T follicular helper cell (primary cell): ENCODE data around the gene GDF7.
"Not testable (repeated sequence)": the region's sequence is repeated elsewhere in the genome, so short reads cannot be mapped to it uniquely, and the experiment has no call there.

Experiments
- DNase-seq: peaks from one replicate; pipeline ENCODE4 v3.0.0-alpha.2; 2020; ENCODE audit warnings: low read depth

Gene GDF7

DNA sequence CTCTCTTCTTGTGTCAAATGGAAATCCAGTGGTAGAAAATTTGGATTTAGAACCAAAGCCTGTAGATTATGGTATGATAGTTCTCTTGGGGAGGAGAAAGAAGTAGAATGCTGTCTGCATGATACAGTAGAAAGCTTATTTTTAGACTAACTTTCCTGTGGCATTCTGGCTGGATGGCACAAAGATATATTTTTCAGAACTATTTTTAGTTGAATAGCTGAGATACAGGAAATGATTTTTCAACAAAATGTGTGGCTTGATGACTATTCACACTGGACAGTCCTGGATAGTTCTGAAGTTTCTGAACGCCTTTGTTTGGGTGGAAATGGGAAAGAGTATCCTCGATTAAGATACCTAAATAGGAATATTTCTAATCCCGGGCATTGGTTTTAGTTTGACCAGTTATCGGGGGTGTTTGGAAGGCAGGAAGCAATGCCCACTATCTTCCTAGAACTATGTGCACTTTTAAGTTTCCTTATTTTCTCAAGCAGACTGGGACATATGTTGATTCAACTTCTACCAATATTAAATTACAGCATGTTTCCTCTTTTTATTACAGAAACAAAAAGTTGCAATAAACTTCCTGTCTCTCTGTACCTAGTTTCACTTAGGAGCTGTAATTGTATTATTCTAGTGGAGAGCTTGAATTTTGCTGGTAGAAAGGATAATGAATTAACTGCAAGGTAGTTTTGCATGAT lies 32.1 kb downstream of the GDF7 start:
- DNase-seq = no peak

DNA sequence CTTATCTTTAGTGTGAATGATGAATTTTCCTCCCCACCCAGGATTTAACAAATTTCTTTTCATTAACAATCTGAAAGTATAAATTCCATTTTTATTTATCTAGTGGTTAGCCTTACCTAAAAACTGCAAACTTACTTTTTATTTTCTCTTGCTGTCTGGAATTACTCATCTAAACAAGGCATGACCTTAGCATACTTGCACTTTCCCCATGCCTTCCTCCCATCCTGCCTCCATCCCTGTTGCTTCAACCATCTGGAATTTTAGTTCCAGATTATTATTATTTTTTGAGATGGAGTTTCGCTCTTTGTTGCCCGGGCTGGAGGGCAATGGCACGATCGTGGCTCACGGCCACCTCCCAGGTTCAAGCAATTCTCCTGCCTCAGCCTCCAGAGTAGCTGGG lies 35.6 kb downstream of the GDF7 start:
- no peak for DNase-seq

DNA sequence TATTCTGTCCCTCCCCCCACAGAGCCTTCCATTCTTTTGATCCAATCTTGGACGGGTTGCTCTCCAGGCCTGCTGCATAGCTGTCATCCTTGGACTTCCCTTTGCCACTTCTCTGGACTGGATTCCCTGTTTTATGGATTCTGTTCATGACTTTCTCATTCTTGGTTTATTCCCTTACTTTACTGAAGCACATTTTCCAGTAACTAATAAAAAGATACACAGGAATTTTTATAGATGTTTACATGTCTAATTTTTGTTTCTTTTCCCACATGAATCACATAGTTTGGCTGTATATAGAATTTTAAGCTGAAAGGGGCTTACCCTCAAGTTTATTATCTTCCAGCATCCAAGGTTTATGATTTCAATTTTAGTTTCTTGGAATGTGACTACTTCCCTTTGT lies 37.9 kb downstream of the GDF7 start:
- no peak for DNase-seq

DNA sequence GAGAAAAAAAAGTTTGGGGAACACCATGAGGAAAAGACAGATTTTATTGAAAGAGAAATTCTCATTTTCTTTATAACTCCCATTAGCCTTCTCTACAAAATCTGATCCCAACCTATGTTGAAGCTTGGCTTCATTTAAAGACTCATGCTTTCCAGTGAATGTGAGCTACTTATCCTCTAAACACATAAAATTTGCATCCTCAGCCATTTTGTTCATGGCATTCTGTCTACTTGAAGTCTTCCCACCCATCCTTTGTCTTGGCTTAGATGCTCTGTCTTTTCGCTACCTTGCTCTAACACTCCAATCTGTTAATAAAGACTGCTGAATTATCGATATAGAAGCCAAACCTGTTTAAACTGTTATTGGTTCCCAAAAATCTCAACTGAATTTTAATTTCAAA lies 39.3 kb downstream of the GDF7 start:
- DNase-seq = no peak

DNA sequence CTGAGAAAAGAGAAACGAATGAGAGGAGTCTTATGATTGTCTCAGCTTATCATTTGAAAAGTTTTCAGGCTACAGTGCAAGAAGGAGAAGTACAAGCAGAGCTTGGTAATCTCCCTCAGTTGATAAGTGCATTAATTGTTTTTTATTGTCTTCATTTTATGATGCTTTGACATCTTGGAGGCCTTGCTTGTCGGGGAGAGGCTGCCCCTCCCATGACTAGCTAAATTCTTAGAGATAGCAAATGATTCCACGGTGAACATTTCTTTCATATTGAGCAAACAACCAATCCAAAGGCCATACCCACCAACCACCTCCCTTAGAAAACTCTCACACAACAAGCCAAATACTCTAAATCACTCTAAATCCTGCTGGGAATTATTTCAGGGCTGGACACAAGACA lies 39.8 kb downstream of the GDF7 start:
- DNase-seq = no peak

DNA sequence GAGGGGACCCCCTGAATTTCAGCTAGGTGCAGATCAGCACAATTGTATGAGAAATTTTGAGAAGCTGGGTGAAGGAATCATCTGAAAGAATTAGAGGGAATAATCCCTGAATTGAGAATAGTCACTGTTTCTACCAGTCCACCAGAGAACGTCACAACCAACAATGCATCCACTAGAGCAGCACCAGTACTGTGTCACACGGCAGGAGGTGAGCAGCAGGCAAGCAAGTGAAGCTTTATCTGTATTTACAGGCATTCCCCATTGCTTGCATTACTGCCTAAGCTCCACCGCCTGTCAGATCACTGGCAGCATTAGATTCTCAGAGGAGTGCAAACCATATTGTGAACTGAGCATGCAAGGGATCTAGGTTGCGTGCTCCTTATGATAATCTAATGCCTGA lies 40.7 kb downstream of the GDF7 start:
- no peak for DNase-seq

DNA sequence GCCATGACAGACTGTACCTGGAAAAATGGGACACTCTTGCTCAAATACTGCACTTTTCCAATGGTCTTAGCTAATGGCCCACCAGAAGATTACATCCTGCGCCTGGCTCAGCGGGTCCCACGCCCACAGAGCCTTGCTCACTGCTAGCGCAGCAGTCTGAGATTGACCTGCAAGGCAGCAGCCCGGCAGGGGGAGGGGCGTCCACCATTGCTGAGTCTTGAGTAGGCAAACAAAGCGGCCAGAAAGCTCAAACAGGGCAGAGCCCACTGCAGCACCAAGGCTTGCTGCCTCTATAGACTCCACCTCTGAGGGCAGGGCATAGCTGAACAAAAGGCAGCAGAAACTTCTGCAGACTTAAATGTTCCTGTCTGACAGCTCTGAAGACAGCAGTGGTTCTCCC lies 44.7 kb downstream of the GDF7 start:
- DNase-seq = not testable (repeated sequence)

DNA sequence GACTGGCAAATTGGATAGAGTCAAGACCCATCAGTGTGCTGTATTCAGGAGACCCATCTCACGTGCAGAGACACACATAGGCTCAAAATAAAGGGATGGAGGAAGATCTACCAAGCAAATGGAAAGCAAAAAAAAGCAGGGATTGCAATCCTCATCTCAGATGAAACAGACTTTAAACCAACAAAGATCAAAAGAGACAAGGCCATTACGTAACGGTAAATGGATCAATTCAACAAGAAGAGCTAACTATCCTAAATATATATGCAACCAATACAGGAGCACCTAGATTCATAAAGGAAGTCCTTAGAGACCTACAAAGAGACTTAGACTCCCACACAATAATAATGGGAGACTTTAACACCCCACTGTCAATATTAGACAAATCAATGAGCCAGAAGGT lies 46.6 kb downstream of the GDF7 start:
- DNase-seq = not testable (repeated sequence)

DNA sequence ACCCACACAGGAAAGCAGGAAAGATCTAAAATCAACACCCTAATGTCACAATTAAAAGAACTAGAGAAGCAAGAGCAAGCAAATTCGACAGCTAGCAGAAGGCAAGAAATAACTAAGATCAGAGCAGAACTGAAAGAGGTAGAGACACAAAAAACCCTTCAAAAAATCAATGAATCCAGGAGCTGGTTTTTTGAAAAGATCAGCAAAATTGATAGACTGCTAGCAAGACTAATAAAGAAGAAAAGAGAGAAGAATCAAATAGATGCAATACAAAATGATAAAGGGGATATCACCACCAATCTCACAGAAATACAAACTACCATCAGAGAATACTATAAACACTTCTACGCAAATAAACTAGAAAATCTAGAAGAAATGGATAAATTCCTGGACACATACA lies 47.5 kb downstream of the GDF7 start:
- DNase-seq = not testable (repeated sequence)

DNA sequence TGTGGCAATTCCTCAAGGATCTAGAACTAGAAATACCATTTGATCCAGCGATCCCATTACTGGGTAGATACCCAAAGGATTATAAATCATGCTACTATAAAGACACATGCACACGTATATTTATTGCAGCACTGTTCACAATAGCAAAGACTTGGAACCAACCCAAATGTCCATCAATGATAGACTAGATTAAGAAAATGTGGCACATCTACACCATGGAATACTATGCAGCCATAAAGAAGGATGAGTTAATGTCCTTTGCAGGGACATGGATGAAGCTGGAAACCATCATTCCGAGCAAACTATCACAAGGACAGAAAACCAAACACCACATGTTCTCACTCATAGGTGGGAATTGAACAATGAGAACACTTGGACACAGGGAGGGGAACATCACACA lies 49.2 kb downstream of the GDF7 start:
- DNase-seq = not testable (repeated sequence)

DNA sequence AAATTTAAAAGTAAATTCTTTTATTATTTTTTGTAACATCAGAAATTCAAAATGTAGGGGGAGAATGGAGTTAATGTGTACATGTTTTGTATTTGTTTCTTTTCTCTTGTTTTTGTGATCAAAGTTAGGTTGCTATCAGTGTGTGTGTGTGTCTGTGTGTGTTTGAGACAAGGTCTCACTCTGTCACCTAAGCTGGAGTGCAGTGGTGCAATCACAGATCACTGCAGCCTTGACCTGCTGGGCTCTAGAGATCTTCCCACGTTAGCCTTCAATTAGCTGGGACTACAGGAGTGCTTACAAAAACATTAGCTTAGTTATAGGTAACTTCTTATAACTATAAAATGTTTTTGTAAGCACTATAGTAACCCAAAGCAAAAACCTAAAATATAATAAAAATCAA lies 50.7 kb downstream of the GDF7 start:
- no peak for DNase-seq

DNA sequence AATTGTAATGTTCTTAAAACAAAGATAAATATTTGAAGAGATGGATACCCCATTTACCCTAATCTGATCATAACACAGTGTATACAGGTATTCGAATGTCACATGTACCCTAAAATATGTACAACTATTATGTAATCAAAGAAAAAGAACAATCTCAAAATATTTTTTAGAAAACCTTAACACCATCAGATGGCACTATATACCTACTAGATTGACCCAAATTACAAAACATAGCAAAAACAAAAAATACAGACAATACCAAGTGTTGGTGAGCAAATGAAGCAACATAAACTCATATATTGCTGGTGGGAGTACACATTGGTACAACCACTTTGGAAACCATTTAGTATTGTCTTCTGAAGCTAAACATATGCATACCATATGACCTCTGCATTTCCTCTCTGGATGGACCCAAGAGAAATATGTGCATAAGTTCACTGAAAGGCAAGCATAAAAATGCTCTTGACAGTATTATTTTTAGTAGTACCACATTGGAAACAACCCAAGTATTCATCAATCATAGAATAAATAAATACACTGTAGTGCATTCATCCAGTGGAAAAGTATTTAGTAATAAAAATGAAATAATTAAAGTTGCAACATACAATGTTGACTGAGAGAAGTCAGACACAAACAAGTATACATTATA lies 55.8 kb downstream of the GDF7 start:
- no peak for DNase-seq

DNA sequence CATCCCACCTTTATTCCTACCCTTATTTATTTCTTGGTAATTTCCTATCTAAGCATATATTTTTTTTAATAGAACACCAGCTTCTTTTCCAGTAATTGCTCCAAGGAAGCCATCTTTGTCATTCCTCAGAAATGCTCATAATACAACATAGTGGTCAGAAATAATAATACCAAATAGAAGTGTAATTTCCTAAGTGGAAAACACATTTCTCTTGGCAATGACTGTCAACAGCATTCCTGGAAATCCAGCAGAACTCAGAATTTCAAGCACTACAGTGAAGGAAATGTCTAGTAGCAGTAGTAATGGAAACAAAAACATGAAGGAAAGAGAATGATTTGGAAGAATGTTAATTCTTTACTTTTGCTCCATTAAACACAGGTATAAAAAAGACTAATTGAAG lies 56.6 kb downstream of the GDF7 start:
- DNase-seq = no peak

DNA sequence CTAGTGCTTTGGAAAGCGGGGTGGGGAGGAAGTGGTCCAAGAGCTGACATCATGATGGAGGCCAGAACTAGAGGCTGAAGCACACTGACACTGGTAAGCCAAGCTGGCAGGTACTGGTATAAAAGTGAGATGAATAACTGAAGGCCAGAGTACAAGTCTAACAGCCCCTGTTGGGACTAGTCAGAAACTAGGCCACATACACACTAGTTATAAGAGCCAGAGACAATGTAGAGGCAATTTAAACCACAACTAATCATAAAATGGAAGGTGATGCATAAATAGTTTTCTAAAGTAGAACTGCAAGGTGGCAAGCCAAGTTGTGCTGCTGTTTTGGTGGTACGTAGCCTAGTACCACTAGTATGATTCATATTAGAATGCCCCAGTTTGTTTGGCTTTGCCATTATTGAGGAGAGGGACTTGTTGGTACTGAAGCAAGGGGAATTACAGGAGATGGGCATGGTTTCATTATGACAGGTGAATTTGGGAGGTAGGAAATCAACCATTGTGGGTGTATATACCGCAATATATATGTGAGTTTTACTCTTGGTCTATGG lies 57.6 kb downstream of the GDF7 start:
- no peak for DNase-seq

DNA sequence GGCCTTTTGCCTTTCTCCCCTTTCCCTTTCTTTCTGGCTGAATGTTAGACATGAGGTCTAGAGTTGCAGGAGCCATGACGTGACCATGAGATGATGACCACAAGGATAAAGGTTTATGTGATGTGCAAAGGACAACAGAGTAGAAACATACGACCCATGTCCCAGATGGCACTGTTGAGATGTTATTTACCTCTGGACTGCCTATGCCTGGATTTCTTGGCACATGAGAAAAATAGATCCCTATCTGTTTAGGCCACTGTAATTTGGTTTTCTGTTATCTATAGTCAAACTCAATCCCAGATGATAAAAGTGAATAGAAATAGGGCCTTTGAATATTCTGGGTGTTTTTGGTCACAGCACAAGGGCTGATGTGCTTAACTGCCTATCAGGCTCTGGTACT lies 58.8 kb downstream of the GDF7 start:
- DNase-seq = no peak

DNA sequence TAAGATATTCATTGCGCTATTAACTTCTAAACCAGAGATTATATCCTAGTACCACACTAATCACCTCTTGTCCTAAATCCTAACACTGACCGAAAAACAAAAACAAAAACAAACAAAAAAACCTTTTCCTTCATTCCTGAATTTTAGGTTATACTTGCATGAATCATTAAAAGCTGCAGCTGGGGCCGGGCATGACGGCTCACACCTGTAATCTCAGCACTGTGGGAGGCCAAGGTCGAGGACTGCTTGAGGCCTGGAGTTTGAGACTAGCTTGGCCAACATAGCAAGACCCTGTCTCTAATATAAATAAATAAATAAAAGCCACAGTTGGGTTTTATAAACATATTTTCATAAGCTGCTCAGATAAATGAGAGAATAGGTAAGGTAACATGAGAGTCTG lies 60.0 kb downstream of the GDF7 start:
- no peak for DNase-seq

DNA sequence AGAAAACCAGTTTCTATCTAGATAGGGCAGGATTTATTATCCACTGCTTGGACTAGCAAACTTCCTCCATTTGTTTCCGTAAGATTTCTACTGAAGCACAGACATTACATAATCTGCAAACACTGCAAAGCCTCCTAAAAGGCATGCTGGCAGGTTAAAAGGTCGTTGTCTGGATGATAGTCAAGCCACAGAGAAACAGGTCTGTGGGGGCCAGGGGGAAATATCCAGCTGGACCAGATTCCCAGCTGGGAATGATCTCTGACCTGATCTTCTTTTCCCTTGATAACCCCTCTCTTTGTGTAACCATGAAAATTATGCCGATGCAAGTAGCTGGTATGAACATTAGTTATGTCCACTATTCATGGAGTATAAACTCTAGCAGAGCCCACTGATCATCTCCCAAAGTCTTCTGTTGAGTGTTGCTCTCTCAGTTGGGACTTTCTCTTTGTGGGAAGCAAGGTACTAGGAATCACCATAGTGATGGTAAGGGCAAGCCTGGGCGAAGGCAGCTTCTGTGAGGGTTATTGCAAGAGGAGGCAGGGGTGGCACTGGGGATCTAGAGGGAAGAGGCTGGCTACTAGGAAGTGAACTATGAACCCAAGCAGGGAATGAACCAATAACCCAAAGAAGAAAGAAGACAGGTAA lies 61.3 kb downstream of the GDF7 start:
- DNase-seq = no peak
